GM04503 (cell line): Measurements from ENCODE around the gene TNNC2.

Source experiments
- DNase-seq: peaks from one replicate; pipeline ENCODE4 v3.0.0-alpha.2; 2012; ENCODE audit warnings: low read depth

TNNC2 gene

DNA sequence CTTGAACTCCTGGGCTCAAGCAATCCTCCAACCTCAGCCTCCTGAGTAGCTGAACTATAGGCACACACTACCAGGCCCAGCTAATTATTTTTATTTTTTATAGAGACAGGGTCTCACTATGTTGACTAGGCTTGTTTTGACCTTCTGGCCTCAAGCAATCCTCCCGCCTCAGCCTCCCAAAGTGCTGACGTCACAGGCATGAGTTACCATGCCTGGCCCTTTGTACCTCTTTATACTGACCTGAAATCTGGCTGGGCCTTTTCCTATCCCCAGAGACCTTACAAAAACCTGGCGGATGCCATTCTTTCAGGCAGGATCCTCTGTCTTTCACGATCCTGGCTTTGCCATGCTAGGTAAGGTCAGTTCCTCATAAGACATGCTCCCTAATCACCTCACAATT is 47.0 kb downstream of the TNNC2 start:
- no peak for DNase-seq

DNA sequence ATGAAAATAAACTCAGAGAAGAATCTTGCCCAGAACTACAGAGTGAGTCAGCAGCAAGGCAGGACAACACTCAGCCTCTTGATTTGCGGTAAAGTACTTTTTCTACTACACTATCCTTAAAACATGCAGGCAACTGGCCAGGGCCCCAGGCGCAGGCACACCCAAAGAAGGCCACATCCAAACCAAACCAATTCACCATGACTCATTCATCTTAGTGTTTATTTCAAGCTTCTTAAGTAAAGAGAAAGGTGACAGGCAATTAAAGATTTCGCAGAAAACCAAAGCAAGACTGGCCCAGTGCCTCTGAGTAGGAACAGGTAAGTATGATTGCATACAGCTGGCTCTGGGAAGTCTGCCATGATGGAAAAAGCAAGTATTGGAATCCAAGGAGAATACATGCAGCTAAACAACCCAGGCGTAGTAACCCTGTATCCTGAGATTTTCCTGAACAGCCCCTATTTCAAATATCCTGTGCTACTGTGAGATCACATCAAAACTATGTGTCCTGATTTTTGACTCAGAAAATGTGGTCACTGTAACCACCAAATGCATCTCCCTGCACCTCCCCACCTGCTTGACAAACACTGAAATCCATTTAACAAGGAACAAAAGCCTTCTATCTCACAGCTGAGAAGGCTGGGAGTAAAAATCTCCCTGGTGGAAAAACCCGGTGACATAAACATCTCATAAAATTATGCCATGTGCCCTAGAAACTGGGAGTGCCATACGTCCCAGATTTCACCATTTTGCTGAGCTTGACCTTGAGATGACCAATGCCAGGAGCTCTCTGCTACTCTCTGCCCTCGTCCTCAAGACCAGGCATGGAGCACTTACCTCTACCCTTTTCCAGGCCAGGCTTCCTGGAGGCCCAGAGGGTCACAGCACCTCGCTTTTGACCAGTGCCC is 47.8 kb downstream of the TNNC2 start:
- DNase-seq = peak; percentile 98

DNA sequence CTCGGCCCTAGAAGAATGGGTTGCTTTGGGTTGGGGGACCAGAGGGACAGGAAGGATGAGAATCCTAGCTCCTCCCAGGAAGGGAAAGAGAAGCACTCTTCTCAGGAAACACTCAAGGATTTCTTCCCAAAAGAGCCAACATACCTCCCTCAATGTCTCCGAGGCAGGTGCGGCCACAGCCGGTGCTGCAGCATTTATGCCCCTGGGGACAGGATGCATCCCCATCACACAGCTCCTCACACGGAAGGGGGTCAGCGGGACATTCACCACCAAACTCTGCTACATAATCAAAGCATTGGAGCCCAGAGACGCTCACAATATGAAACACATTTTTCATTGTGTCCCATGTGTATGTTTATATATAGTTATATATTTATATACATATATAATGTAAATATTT is 50.2 kb downstream of the TNNC2 start:
- no peak for DNase-seq

DNA sequence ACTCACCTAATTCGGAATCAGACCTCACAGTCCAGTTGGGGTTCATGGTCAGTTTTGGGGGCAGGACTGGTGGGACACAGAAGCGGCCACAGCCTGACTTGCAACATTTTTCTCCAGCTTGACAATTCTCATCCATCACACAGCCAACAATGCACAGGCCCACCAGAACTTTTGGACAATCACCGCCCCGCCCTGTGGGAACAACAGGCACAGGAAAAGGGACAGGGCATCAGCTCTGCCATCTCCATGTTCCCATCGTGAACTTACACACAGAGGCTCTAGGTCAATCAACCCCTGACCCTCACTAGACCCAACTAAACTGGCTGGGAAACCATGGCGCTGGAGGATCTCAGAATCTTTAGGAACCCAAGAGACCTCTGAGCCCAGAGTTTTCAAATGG is 51.7 kb downstream of the TNNC2 start:
- no peak for DNase-seq

DNA sequence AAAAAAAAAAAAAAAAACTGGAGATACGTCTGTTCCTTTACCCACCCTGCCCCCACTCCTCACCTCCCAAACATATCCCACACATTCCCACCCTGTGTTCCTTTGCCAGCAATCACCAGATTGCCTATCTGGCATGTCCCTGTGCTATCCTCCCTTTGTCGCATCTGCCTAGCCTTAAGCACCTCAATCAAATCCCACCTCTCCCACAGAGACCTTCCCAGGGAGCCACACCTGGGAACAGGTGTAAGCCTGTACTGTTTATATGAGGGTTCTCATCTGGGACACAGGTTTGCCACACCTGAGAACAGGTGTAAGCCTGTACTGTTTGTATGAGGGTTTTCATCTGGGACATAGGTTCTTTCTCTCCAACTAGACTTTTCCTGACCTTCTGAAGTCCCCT is 52.2 kb downstream of the TNNC2 start:
- DNase-seq = no peak
